WERI-Rb-1 (cell line): ENCODE measurements around the gene CEP192.

Experiments used
- DNase-seq: peaks from one replicate; pipeline ENCODE4 v3.0.0-alpha.2; 2020
- H3K27ac ChIP-seq: fragments of 250-450 bp; sonication (Bioruptor Pico); 2 replicates; pipeline ENCODE4 v1.5.1; 2020; ENCODE audit warnings: mild to moderate bottlenecking, moderate library complexity
- H3K27me3 ChIP-seq: fragments of 250-450 bp; sonication (Bioruptor Pico); 2 replicates; pipeline ENCODE4 v1.5.1; 2021; ENCODE audit warnings: mild to moderate bottlenecking, low read depth, moderate library complexity; ENCODE audit not compliant: insufficient read depth, severe bottlenecking
- H3K36me3 ChIP-seq: fragments of 250-450 bp; sonication (Bioruptor Pico); 2 replicates; pipeline ENCODE4 v1.5.1; 2020; ENCODE audit warnings: mild to moderate bottlenecking, moderate library complexity
- H3K4me3 ChIP-seq: 2 replicates; pipeline ENCODE4 v1.5.1; 2011; ENCODE audit warnings: low read depth, mild to moderate bottlenecking, control low read depth, low read length
- H3K9me3 ChIP-seq: fragments of 250-450 bp; sonication (Bioruptor Pico); 2 replicates; pipeline ENCODE4 v1.5.1; 2021; ENCODE audit warnings: mild to moderate bottlenecking, moderate library complexity; ENCODE audit not compliant: severe bottlenecking
- TF ChIP-seq, protein P1 (sequence below): IDR thresholded peaks from 2 replicates; pipeline ENCODE4 v1.5.1; 2011; ENCODE audit warnings: low read depth, mild to moderate bottlenecking, control low read depth, inconsistent platforms, low read length

The CEP192 gene, protein sequence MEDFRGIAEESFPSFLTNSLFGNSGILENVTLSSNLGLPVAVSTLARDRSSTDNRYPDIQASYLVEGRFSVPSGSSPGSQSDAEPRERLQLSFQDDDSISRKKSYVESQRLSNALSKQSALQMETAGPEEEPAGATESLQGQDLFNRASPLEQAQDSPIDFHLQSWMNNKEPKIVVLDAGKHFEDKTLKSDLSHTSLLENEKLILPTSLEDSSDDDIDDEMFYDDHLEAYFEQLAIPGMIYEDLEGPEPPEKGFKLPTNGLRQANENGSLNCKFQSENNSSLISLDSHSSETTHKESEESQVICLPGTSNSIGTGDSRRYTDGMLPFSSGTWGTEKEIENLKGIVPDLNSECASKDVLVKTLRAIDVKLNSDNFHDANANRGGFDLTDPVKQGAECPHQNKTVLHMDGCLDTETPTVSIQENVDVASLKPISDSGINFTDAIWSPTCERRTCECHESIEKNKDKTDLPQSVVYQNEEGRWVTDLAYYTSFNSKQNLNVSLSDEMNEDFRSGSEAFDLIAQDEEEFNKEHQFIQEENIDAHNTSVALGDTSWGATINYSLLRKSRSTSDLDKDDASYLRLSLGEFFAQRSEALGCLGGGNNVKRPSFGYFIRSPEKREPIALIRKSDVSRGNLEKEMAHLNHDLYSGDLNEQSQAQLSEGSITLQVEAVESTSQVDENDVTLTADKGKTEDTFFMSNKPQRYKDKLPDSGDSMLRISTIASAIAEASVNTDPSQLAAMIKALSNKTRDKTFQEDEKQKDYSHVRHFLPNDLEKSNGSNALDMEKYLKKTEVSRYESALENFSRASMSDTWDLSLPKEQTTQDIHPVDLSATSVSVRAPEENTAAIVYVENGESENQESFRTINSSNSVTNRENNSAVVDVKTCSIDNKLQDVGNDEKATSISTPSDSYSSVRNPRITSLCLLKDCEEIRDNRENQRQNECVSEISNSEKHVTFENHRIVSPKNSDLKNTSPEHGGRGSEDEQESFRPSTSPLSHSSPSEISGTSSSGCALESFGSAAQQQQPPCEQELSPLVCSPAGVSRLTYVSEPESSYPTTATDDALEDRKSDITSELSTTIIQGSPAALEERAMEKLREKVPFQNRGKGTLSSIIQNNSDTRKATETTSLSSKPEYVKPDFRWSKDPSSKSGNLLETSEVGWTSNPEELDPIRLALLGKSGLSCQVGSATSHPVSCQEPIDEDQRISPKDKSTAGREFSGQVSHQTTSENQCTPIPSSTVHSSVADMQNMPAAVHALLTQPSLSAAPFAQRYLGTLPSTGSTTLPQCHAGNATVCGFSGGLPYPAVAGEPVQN (N-terminal part only)

DNA sequence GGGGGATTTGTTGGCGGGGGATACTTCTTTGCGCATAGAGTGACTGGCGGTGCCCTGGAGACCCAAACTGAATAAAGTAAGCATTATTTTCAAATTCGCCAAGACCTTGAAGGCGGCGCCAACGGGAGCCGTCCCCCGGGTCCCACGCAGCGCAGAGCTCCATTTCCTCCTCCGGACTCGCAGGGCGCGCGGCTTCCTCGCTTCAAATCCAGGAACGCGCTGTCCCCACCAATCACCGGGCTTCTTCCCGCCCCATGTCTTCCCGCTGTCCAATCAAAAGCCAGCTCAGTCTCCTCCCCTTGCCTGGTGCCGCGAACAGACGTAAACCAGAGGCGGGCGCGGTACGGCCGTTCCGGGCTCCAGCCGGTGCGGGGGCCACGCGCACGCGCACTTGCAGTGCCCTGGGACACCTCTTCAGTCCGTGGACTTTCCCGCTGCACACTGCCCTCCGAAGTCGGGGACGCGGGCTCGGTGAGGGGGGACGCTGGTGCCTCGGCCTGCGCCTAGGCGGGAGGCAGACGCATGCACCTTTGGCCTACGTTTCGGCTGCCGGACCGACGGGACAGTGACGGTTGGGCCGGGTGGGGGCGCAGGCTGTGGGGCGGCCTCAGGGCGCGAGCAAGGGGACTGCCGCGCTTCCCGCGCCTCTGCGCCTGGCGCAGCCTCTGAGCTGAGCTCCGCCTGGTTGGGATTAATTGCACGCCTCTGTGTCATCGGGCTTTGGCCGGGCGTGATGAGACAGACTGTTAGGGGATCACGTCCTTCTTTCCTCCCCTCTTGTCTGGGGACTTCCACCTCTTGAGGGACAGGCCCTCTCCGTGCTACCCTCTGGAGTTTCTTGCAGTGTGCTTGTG lies at the start of gene CEP192:
Gene CEP192 (plus strand): TSS at position 396 of the 854 bp plus-strand sequence. CDS start 8,063 bp downstream, outside the sequence.
- H3K27ac ChIP-seq: peak within 1 kb of the TSS; percentile 98
- H3K27me3 ChIP-seq: no peaks in the 10 kb centered on the region
- peak; percentile 98 for DNase-seq
- no peaks in the 10 kb centered on the region for H3K9me3 ChIP-seq
- H3K4me3 ChIP-seq: peak within 1 kb of the TSS; percentile 52
- TF ChIP-seq, protein P1, sequence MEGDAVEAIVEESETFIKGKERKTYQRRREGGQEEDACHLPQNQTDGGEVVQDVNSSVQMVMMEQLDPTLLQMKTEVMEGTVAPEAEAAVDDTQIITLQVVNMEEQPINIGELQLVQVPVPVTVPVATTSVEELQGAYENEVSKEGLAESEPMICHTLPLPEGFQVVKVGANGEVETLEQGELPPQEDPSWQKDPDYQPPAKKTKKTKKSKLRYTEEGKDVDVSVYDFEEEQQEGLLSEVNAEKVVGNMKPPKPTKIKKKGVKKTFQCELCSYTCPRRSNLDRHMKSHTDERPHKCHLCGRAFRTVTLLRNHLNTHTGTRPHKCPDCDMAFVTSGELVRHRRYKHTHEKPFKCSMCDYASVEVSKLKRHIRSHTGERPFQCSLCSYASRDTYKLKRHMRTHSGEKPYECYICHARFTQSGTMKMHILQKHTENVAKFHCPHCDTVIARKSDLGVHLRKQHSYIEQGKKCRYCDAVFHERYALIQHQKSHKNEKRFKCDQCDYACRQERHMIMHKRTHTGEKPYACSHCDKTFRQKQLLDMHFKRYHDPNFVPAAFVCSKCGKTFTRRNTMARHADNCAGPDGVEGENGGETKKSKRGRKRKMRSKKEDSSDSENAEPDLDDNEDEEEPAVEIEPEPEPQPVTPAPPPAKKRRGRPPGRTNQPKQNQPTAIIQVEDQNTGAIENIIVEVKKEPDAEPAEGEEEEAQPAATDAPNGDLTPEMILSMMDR: 0 out of 2 replicates have a peak, but pooled peaks have one; percentile 24
- H3K36me3 ChIP-seq: peaks cover 4% of the 10 kb centered on the region

DNA sequence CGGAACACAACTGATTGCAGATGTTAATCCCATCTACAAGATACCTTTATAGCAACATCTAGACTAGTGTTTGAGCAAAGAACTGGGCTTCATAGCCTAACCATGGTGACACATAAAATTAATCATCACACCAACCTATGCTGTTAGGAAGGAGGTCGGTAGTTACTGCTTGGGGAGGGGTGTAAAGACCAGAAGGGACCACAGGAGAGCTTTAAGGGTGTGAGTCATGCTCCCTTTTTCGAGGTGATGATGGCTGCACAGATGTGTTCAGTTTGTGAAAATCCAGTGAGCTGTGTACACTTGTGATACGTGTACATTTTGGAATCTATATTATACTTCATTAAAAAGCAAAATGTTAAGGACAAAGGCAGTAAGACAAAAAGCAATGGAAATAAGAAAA lies 47.9 kb upstream of the CEP192 start:
- DNase-seq: no peak
- TF ChIP-seq, protein P1: no peak

DNA sequence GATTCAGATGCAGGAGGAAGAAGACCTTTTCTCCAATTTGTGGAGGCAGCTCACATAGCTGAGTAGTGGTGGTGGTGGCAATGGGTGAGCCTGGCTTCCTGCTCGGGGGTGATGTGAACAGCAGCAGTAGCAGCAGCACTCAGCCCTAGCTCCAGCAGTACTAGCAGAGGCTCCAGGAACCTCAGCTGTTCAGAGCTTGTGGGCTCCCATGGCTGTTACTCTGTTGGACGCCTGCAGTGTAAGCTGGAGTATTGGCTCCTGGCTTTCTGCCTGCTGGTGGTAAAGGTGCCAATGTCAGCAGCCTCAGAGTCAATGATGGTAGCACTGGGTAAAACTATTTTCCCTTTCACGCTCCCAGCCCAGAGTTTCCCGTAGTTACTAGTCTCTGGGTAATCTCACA lies 46.5 kb upstream of the CEP192 start:
- DNase-seq: no peak
- H3K27me3 ChIP-seq: no peaks in the 10 kb centered on the region
- H3K27ac ChIP-seq: no peak overlapping the region
- H3K9me3 ChIP-seq: peaks cover 3% of the 10 kb centered on the region
- no peak overlapping the region for H3K4me3 ChIP-seq
- TF ChIP-seq, protein P1: no peak
- H3K36me3 ChIP-seq: peaks cover 6% of the 10 kb centered on the region

More for the DNA sequence above, 47.9 kb upstream of the CEP192 start:
- Histone ChIP-seq H3K27me3 (no peaks in the 10 kb centered on the region), H3K36me3 (no peaks in the 10 kb centered on the region), H3K4me3 (no peak overlapping the region), H3K27ac (no peak overlapping the region), H3K9me3 (no peaks in the 10 kb centered on the region)

DNA sequence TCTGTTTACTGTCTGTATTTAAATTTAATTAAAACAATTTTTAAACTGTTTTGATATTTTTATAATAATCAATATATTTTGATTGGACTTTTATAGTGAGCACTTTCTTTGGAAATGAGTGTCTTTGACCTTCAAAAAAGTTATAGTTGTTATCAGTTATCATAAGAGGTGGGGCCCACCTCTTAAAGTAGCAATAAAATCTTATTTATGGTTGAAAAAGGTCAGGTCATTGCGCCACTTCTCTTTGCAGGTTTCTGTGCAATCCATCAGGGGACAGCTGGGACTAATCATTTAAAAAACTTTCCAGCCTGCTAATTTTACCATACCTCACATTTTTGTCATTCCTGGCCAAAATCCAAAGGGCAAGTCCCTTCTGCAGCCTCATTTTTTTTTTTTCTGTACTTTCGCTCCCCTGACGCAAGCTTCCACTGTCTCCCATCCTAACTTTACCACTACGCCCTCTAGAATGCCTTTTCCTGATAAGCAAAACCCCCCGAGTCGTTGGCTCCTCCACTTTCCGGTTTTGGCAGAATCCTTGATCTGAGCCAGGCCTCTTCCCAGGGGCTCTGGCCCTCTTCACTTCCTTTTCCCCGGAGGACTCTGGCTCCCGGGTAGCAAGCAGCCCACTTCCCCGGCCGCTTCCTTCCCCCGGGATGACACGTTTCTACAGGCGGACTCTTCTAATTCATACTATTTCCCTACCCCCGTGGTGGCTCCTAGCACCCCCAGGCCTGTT lies 44.4 kb upstream of the CEP192 start:
- peaks cover 3% of the 10 kb centered on the region for H3K9me3 ChIP-seq
- peaks cover 11% of the 10 kb centered on the region for H3K36me3 ChIP-seq
- TF ChIP-seq, protein P1: no peak
- H3K27ac ChIP-seq: peak overlapping the region; percentile 79
- H3K4me3 ChIP-seq: peak overlapping the region; percentile 79
- DNase-seq: peak; percentile 27
- H3K27me3 ChIP-seq: no peaks in the 10 kb centered on the region
